Astrocyte (in vitro differentiated cells and primary cell): ENCODE measurements around the gene RETREG2. TPM values are rescaled to one million over a fixed set of nuclear protein-coding genes. Genes with fewer than 3 reads are reported as not detected.

ENCODE experiments used
- DNase-seq: peaks from one replicate; pipeline ENCODE4 v3.0.0-alpha.2; 2010; ENCODE audit warnings: low read depth
- FAIRE-seq: peaks from 2 replicates; lab custom pipeline; 2011; peaks lifted over from hg19 to GRCh38; lab: Jason Lieb, UNC
- H2AFZ ChIP-seq: 2 replicates; pipeline ENCODE4 v1.6.0; 2012; ENCODE audit warnings: low read depth, low read length, inconsistent platforms
- H3K27ac ChIP-seq: 2 replicates; pipeline ENCODE4 v1.5.1; 2011; ENCODE audit warnings: low read depth, low read length, inconsistent platforms
- H3K27me3 ChIP-seq: 2 replicates; pipeline ENCODE4 v1.6.0; 2011; ENCODE audit warnings: low read length, inconsistent platforms; ENCODE audit not compliant: insufficient read depth
- H3K36me3 ChIP-seq: 2 replicates; pipeline ENCODE4 v1.5.1; 2011; ENCODE audit warnings: low read length, inconsistent platforms; ENCODE audit not compliant: insufficient read depth
- H3K4me1 ChIP-seq: 2 replicates; pipeline ENCODE4 v1.5.1; 2011; ENCODE audit warnings: low read length, inconsistent platforms; ENCODE audit not compliant: insufficient read depth
- H3K4me2 ChIP-seq: 2 replicates; pipeline ENCODE4 v1.6.0; 2012; ENCODE audit warnings: low read length, inconsistent platforms
- H3K4me3 ChIP-seq: 2 replicates; pipeline ENCODE4 v1.5.1; 2011; ENCODE audit warnings: low read depth, mild to moderate bottlenecking, low read length, inconsistent platforms; ENCODE audit not compliant: insufficient read depth
- H3K79me2 ChIP-seq: 2 replicates; pipeline ENCODE4 v1.6.0; 2012; ENCODE audit warnings: mild to moderate bottlenecking, low read length, inconsistent platforms; ENCODE audit not compliant: insufficient read depth
- H3K9ac ChIP-seq: 2 replicates; pipeline ENCODE4 v1.6.0; 2012; ENCODE audit warnings: mild to moderate bottlenecking, low read length, inconsistent platforms
- H3K9me3 ChIP-seq: 2 replicates; pipeline ENCODE4 v1.5.1; 2012; ENCODE audit warnings: low read depth, mild to moderate bottlenecking, low read length, inconsistent platforms; ENCODE audit not compliant: insufficient read depth
- H4K20me1 ChIP-seq: 2 replicates; pipeline ENCODE4 v1.6.0; 2012; ENCODE audit warnings: low read length, inconsistent platforms; ENCODE audit not compliant: insufficient read depth
- H3K27ac Mint-ChIP-seq: one replicate; pipeline ENCODE4 v1.8.0; 2021; ENCODE audit warnings: mild to moderate bottlenecking, mixed read lengths; ENCODE audit not compliant: unreplicated experiment
- H3K27me3 Mint-ChIP-seq: one replicate; pipeline ENCODE4 v1.8.0; 2021; ENCODE audit warnings: low read depth, mixed read lengths; ENCODE audit not compliant: unreplicated experiment
- H3K36me3 Mint-ChIP-seq: one replicate; pipeline ENCODE4 v1.8.0; 2021; ENCODE audit warnings: low read depth, mixed read lengths; ENCODE audit not compliant: unreplicated experiment
- H3K4me1 Mint-ChIP-seq: one replicate; pipeline ENCODE4 v1.8.0; 2021; ENCODE audit warnings: low read depth, mixed read lengths; ENCODE audit not compliant: unreplicated experiment
- H3K4me3 Mint-ChIP-seq: one replicate; pipeline ENCODE4 v1.8.0; 2021; ENCODE audit warnings: mild to moderate bottlenecking, moderate library complexity, mixed read lengths; ENCODE audit not compliant: unreplicated experiment
- H3K9me3 Mint-ChIP-seq: one replicate; pipeline ENCODE4 v1.8.0; 2021; ENCODE audit warnings: mild to moderate bottlenecking, mixed read lengths; ENCODE audit not compliant: unreplicated experiment
- EZH2 ChIP-seq: IDR thresholded peaks from 2 replicates; pipeline ENCODE4 v1.6.1; 2012; ENCODE audit warnings: mild to moderate bottlenecking, low read length, inconsistent platforms; ENCODE audit not compliant: insufficient read depth
- total RNA-seq: library from RNA; stranded (reverse); gene quantifications from 2 replicates; pipeline ENCODE4 v1.2.1, GENCODE V29; 2021
- TF ChIP-seq, protein P1 (sequence below): IDR thresholded peaks from 2 replicates; pipeline ENCODE4 v1.5.1; 2011; ENCODE audit warnings: low read depth, mild to moderate bottlenecking, inconsistent platforms, low read length, moderate library complexity; ENCODE audit not compliant: insufficient read depth

Gene RETREG2
- total RNA-seq, 1 donor from 2014 or later: 54.8 TPM

DNA sequence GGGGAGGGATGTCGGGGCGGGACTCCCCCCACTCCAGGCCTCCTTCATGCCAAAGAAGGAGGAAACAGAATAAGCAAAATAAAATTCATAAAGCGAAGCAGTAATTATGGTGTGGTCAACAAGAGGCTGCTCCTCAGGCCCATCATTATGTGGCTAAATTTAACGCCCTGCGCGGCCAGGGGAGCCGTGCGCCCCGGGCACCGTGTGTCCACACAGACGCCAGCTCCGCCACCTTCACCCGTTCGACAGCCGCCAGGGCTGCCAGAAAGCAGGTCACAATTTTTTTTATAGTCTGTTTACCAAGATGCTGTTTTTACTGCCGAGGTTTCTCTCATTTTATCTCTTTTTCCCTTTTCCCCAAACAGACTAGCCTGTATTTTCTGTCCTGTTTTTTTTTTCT lies 48.5 kb upstream of the RETREG2 start:
- Histone ChIP-seq H3K4me2 (no peak overlapping the region), H3K36me3 (no peaks in the 10 kb centered on the region), H3K9me3 (no peaks in the 10 kb centered on the region), H3K79me2 (no peaks in the 10 kb centered on the region), H3K4me3 (no peak overlapping the region), H3K9ac (no peak overlapping the region), H3K27ac (no peak overlapping the region), H3K27me3 (no peaks in the 10 kb centered on the region), H3K4me1 (peaks cover 12% of the 10 kb centered on the region), H4K20me1 (peaks cover 12% of the 10 kb centered on the region), H2AFZ (no peak overlapping the region)
- no peak for FAIRE-seq
- Mint-ChIP-seq H3K9me3 (peaks cover 4% of the 10 kb centered on the region), H3K4me3 (no peak overlapping the region), H3K4me1 (peaks cover 6% of the 10 kb centered on the region), H3K27ac (no peak overlapping the region), H3K36me3 (peaks cover 3% of the 10 kb centered on the region), H3K27me3 (peaks cover 29% of the 10 kb centered on the region)
- TF ChIP-seq EZH2: no peak
- TF ChIP-seq, protein P1, sequence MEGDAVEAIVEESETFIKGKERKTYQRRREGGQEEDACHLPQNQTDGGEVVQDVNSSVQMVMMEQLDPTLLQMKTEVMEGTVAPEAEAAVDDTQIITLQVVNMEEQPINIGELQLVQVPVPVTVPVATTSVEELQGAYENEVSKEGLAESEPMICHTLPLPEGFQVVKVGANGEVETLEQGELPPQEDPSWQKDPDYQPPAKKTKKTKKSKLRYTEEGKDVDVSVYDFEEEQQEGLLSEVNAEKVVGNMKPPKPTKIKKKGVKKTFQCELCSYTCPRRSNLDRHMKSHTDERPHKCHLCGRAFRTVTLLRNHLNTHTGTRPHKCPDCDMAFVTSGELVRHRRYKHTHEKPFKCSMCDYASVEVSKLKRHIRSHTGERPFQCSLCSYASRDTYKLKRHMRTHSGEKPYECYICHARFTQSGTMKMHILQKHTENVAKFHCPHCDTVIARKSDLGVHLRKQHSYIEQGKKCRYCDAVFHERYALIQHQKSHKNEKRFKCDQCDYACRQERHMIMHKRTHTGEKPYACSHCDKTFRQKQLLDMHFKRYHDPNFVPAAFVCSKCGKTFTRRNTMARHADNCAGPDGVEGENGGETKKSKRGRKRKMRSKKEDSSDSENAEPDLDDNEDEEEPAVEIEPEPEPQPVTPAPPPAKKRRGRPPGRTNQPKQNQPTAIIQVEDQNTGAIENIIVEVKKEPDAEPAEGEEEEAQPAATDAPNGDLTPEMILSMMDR: no peak
- DNase-seq: no peak

DNA sequence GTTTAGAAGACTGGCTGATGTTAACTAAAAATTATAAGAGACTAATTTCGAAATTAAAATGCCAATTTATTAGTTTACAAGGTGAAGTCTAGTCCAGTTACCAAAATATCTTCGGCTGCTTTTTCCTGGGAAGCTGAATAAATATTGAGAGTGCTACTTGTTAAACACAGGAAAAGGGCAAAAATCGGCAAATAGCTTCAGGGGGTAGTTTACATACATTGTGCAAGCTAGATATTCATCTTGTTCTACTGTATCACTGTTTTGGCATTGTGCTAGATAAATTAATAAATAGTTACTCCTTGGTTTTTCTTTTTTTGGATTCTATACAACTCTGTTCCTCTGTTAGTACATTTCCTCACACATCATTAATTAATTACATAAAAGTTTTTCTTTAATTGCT lies 46.7 kb upstream of the RETREG2 start:
- no peak for TF ChIP-seq EZH2
- TF ChIP-seq, protein P1: no peak
- H3K4me3 Mint-ChIP-seq: no peak overlapping the region
- H3K36me3 Mint-ChIP-seq: peaks cover 3% of the 10 kb centered on the region
- Histone ChIP-seq H4K20me1 (peaks cover 12% of the 10 kb centered on the region), H3K79me2 (no peaks in the 10 kb centered on the region), H3K9me3 (no peaks in the 10 kb centered on the region), H3K4me1 (no peaks in the 10 kb centered on the region), H3K27me3 (no peaks in the 10 kb centered on the region), H3K4me3 (no peak overlapping the region), H3K36me3 (no peaks in the 10 kb centered on the region), H3K27ac (no peak overlapping the region), H3K9ac (no peak overlapping the region), H3K4me2 (no peak overlapping the region), H2AFZ (no peak overlapping the region)
- no peak overlapping the region for H3K27ac Mint-ChIP-seq
- no peak for FAIRE-seq
- H3K27me3 Mint-ChIP-seq: peaks cover 27% of the 10 kb centered on the region
- no peaks in the 10 kb centered on the region for H3K4me1 Mint-ChIP-seq
- no peak for DNase-seq
- peaks cover 4% of the 10 kb centered on the region for H3K9me3 Mint-ChIP-seq

DNA sequence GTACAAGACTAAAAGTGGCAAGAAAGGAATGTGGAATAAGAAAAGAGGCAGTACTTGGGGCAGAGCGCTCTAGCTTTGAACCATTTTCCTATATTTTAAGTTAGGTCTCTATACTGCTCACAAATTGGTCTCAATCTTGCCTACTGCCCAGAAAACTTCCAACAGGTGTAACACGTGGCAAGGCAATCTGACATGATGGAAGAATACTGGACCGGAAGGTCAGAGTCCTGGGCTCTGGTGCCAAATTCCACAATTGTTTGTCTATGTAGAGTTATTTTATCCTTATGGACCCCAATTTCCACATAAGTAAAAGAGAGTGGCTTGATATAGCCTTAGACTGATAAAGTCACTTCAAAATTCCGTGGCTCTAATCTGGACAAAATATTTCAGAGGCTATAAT lies 46.3 kb upstream of the RETREG2 start:
- H3K36me3 Mint-ChIP-seq: peaks cover 3% of the 10 kb centered on the region

More for the DNA sequence above, 46.3 kb upstream of the RETREG2 start:
- H3K9ac ChIP-seq: no peak overlapping the region
- H3K9me3 Mint-ChIP-seq: peaks cover 4% of the 10 kb centered on the region
- peaks cover 12% of the 10 kb centered on the region for H4K20me1 ChIP-seq
- H3K4me1 ChIP-seq: no peaks in the 10 kb centered on the region
- no peak overlapping the region for H2AFZ ChIP-seq
- H3K4me3 Mint-ChIP-seq: no peak overlapping the region
- no peaks in the 10 kb centered on the region for H3K36me3 ChIP-seq
- H3K4me2 ChIP-seq: no peak overlapping the region
- FAIRE-seq (no peak), DNase-seq (no peak)
- H3K9me3 ChIP-seq: no peaks in the 10 kb centered on the region
- no peak overlapping the region for H3K4me3 ChIP-seq
- no peaks in the 10 kb centered on the region for H3K79me2 ChIP-seq
- no peaks in the 10 kb centered on the region for H3K4me1 Mint-ChIP-seq
- H3K27me3 ChIP-seq: no peaks in the 10 kb centered on the region
- peaks cover 27% of the 10 kb centered on the region for H3K27me3 Mint-ChIP-seq
- TF ChIP-seq EZH2: no peak
- H3K27ac ChIP-seq: no peak overlapping the region
- no peak overlapping the region for H3K27ac Mint-ChIP-seq
